Retinal pigment epithelial cell (primary cell): ENCODE data around the gene USP50.
"Not testable (repeated sequence)": the region's sequence is repeated elsewhere in the genome, so short reads cannot be mapped to it uniquely, and the experiment has no call there.

Source experiments
- DNase-seq: peaks from one replicate; pipeline ENCODE4 v3.0.0-alpha.2; 2010; ENCODE audit warnings: low read depth
- H3K4me3 ChIP-seq: 2 replicates; pipeline ENCODE4 v1.5.1; 2011; ENCODE audit warnings: mild to moderate bottlenecking, low read length, control low read depth, moderate library complexity
- CTCF ChIP-seq: conservative IDR thresholded peaks from 2 replicates; pipeline ENCODE4 v1.5.1; 2011; ENCODE audit warnings: low read depth, low read length, control low read depth, inconsistent platforms

USP50 gene

GRCh38 chr15:50506121-50506520 is 40.3 kb downstream of the USP50 start:
- H3K4me3 ChIP-seq: peak overlapping the region; percentile 30
- DNase-seq: peak; percentile 28
- no peak for TF ChIP-seq CTCF

GRCh38 chr15:50505656-50506055 is 40.8 kb downstream of the USP50 start:
- not testable (repeated sequence) for H3K4me3 ChIP-seq, DNase-seq

- no peak overlapping the region for H3K4me3 ChIP-seq
- DNase-seq: no peak
- no peak for TF ChIP-seq CTCF
Observed at GRCh38 chr15:50503144-50503543, 43.3 kb downstream of the USP50 start.

- DNase-seq: no peak
- no peak overlapping the region for H3K4me3 ChIP-seq
- no peak for TF ChIP-seq CTCF
Observed at GRCh38 chr15:50501815-50502214, 44.7 kb downstream of the USP50 start.

GRCh38 chr15:50500352-50500751 is 46.1 kb downstream of the USP50 start:
- TF ChIP-seq CTCF: no peak
- H3K4me3 ChIP-seq: no peak overlapping the region
- DNase-seq: no peak

GRCh38 chr15:50496692-50497091 is 49.8 kb downstream of the USP50 start:
- H3K4me3 ChIP-seq: no peak overlapping the region
- no peak for DNase-seq
- no peak for TF ChIP-seq CTCF

GRCh38 chr15:50494547-50494946 is 51.9 kb downstream of the USP50 start:
- not testable (repeated sequence) for H3K4me3 ChIP-seq, DNase-seq

- TF ChIP-seq CTCF: no peak
- H3K4me3 ChIP-seq: no peak overlapping the region
- DNase-seq: no peak
Observed at GRCh38 chr15:50493625-50494024, 52.8 kb downstream of the USP50 start.
